ENCODE results near the gene RPL10A.
A peak's percentile ranks its signal among the peaks of the same experiment; 100 is the strongest.

The RPL10A gene

GRCh38 chr6:35449287-35449881 lies 18.8 kb upstream of the RPL10A start:
- peak; percentile 74 for DNase-seq

DNA sequence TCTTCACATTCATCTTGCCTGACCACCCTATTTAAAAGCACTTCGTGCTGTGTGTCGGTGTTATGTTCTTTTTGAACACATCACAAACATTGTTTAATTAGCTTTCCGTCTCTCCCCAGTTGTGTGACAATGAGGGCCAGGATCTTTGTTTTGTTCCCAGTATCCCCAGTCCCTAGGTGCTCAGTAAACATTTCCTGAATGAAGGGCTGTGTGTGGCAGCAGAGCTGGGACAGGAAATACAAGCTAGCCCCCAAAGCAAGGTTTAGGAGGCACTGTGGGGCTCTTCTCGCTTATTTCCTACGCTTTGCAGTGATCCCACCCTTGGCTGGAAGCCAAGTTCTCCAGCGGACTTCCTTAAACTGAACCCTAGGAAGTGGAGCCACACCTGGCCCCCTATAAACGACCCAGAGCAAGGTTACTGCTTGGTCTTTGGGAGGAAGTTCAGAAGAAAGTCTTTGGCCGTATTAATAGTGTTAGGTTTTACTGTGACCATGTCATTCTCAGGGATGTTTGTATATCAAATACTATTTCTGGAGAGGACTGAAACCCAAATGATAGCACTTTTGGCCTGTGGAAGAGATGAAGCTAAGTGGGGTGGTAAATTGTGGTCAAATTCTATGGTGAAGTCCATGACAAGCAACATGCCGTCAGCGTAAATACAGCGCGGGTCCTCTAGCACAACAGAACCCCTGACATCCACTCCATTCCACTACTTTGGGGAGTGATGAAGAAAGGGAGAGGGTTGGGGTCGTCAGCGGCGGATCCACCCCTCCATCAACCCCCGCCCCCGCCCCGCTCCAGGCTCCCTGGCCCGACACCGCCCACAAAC lies 16.6 kb upstream of the RPL10A start:
- no peak for DNase-seq

DNA sequence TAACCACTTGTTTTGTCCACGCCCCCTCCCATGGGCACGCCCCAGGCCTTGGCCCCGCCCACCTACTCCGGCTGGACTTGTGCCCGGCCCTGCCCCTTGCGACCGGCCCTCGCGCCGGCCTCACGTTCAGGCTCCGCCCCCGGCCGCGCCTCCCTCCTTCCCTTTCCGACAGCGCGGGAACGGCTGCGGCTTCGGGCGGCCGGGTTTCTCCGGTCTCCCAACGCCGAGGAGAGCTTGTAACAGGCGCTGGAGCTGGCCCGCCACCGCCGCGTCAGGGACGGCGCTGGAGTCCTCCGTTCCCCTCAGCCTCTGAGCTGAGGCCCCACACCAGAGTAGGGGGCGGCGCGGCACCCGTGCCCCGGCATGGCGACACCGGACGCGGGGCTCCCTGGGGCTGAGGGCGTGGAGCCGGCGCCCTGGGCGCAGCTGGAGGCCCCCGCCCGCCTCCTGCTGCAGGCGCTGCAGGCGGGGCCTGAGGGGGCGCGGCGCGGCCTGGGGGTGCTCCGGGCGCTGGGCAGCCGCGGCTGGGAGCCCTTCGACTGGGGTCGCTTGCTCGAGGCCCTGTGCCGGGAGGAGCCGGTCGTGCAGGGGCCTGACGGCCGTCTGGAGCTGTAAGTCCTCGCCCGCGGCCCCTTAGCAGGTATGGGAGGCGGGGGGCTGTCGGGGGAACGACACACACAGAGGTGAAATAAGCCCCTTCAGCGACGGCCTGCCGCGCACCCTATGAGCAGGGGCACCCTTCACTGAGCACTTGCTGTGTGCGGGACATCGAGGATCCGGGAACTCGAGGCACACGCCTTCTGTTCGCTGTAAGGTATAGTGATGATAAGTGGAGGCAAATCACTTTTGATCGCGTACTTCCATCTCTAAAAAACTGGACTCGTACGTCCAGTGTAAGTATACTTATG lies 15.8 kb upstream of the RPL10A start, which contains the start of gene FANCE:
Gene FANCE (plus strand): TSS at position 156 of the 908 bp plus-strand sequence. CDS start 208 bp downstream, at position 364.
- peak; percentile 72 for DNase-seq

DNA sequence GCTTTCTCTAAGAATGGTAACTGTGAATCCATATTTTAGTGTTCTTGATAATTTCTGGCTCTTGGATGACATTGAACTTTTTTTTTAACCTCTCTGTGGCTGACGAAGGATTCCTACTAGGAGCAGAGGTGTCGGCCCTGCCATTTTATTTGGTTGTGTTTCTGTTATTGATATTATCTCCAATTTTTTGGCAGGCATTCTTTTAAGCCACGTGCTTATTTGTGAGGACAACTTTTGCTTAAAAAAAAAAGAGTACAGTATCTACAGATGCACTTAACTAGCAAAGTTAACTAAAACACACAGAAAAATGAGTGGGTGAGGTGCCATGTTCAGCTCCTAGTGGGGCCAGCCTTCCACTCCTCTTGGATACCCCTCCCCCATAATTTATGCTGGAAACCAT lies 15.0 kb upstream of the RPL10A start:
- DNase-seq: no peak

DNA sequence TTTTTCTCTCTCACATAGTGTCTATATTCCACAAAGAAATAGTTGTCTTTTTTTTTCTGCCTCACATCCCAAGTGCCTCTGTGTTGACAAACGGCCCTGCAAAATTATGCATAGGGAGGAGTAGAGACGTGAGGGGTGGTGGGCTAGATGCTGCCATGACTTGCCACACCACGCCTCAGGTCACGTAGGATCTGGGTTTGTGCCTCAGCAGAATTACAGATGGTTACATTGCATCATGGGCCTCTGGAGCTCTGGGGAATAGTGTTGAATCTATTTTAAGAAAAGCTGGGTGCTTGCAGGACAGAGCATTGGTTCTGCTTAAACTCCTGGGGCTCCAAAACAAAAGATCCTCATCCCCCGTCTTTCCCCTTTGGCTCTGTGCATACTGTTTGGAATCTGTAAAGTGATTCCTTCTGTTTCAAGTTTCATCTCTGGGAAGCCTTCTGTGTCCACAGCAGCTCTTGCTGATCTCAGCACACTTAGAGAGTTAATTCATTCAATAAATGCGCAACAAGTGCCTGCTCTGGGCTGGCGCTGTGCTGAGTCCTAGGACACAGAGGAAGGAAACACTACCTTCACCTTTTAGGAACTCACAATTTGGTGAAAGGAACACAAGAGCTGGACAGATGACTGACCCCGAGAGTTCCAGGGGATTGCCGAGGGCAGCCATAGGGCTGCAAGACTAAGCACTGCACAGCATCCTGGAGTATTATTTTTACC lies 13.7 kb upstream of the RPL10A start:
- DNase-seq: no peak

- DNase-seq: no peak
Measured at GRCh38 chr6:35457907-35458306, 10.3 kb upstream of the RPL10A start.

GRCh38 chr6:35461270-35461669 lies 6.9 kb upstream of the RPL10A start:
- no peak for DNase-seq

GRCh38 chr6:35463292-35463691 lies 4.9 kb upstream of the RPL10A start:
- DNase-seq: no peak

GRCh38 chr6:35465646-35466045 lies 2.6 kb upstream of the RPL10A start:
- DNase-seq: no peak

DNA sequence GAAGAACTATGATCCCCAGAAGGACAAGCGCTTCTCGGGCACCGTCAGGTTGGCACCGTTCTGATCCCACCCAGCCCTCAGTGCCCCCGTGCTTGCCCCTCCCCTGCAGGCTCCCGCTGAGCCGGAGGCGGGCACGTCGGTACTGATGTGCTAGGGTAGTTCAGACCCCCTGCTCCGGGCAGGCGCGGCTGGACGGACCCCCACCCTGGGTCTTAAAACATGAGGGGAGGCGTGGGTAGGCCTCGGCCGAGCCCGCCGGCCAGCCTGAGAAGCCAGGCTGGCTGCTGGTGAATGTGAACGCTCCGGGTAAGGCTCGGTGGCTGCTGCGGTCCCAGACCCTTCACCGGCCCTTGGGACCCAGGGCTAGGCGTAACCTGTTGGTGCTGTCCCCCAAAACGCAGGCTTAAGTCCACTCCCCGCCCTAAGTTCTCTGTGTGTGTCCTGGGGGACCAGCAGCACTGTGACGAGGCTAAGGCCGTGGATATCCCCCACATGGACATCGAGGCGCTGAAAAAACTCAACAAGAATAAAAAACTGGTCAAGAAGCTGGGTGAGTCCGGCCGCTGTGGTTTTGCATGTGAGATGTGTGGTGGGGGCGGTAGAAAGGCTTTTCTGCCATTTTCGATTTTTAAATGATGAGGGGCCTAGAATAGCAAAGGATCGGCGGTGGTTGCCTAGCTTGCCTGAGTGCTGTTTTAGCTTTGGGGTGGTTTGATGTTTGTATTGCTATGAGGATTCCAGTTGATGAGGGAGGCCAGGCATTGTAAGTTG lies 964 bp downstream of the RPL10A start:
- no peak for DNase-seq

DNA sequence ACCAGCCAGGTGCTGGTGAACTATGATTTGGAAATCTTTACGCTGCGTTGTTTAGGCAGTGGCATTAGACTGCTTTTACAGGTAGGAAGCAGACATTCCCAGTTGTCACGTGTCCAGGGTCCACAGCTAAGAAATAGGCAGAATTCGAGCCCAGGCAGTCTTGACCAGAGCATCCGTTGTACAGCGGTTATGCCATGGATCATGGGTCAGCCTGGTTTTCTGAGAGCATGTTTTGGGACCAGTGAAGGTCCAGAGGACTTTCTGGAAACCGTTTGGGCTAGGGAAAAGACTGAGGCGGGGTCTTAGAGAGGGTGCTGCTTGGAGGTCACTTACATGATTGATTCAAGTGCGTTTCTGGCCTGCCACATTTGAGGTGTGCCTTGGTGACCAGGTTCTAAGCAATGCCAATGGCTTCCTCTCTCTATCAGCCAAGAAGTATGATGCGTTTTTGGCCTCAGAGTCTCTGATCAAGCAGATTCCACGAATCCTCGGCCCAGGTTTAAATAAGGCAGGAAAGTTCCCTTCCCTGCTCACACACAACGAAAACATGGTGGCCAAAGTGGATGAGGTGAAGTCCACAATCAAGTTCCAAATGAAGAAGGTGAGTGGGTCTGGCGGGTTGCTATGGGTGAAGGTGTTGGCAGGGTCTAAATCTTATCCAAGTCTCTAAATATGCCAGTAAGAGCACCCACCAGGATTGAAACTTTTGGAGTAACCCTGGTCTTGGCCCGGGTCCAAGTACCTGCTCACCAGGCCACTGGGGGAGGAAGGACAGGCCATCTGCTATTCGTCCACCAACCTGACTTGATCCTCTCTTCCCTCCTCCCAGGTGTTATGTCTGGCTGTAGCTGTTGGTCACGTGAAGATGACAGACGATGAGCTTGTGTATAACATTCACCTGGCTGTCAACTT lies 1.8 kb downstream of the RPL10A start:
- no peak for DNase-seq

DNA sequence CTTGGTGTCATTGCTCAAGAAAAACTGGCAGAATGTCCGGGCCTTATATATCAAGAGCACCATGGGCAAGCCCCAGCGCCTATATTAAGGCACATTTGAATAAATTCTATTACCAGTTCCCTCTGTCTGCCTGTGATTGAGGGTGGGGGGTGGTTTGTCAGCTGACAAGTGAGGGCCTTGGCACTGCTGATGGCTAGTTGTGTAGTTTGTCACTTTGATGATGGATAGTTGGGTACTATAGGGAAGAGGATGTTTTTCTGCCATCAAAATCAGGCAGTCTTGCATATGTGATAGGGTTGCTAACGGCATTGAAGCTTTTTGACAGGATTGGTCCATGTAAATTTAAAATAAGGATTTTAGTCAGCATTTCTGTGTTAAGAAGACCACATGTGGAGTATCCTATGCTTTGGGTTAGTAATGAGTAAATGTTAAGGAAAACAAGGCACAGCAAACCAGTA lies 2.5 kb downstream of the RPL10A start:
- no peak for DNase-seq

- DNase-seq: no peak
Measured at GRCh38 chr6:35471836-35472345, 3.7 kb downstream of the RPL10A start.

- no peak for DNase-seq
Measured at GRCh38 chr6:35473075-35473849, 5.1 kb downstream of the RPL10A start.

- no peak for DNase-seq
Measured at GRCh38 chr6:35473850-35474130, 5.6 kb downstream of the RPL10A start.

GRCh38 chr6:35474131-35474941 lies 6.1 kb downstream of the RPL10A start:
- DNase-seq: no peak

DNA sequence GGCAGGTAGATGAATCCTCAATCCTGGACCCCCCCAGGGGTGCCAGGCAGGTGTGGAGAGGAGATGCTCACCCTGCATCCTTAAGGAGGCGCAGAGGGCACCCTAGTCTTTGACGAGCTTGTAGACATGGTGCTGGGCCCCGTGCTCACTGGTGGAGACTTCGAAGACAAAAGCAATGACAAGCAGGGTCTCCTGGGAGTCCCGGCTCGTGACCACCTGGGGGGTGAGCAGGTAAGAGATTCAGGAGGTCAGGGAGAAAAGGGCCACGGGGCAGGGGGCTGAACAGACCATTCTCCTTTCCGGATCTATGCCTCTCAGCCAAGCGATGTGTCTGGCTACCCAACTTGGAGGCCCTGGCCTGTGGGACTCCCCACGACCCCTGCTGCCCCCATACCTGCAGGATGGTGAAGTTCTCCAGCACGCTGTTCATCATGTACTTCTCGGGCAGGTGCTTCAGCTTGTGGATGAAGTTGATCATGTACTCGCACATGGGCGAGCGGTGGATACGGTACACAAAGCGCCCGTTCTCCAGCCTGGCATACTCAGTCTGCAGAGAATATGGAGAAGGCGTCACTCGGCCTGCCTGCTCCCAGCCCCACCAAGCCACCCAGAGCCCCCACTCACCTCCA lies 6.9 kb downstream of the RPL10A start:
- DNase-seq: no peak

- DNase-seq: no peak
Measured at GRCh38 chr6:35475573-35475972, 7.4 kb downstream of the RPL10A start.

DNA sequence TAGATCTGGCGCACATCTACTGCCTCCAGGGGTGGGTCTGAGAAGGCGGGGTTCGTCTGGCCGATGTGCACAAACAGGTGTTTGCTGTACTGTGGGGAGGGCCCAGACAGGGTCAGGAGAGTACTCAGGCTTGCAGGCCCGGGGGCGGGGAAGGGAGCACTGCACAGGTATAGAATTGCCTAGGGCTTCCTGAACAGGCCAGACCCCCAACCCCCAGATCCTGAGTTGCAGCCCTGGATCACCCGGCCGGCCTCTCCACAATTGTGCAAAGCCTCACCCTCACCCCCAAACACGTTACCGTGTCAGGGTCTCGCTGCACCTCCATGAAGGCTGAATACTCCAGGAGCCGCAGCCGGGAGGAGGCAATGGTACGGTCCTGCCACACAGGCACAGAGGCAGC lies 7.8 kb downstream of the RPL10A start:
- no peak for DNase-seq
